A549 (cell line): Measurements from ENCODE around the gene POLDIP3. TPM values are rescaled to one million over a fixed set of nuclear protein-coding genes. Genes with fewer than 3 reads are reported as not detected.

Source experiments
- ATAC-seq, 2 experiments: fragments of 200-7000 bp in 1 of 2; fragments of >200 bp in 1 of 2; cut with Nextera tagmentation in 1 of 2; cut with Tn5 transposase in 1 of 2; 3 replicates each; pipeline versions ENCODE4 v1.8.0 to v1.9.1; 2018 to 2020; ENCODE audit warnings: mild to moderate bottlenecking in 1 of 2, moderate library complexity in 1 of 2
- CTCF ChIA-PET: fragments of 300-600 bp; sonication (Branson Sonifier 250); formaldehyde crosslinking; extraction: SDS; loops from one replicate; lab custom pipeline; 2021; ENCODE audit warnings: antibody characterized with exemption, inconsistent platforms; lab: Yijun Ruan, JAX
- POLR2A ChIA-PET: fragments of 350-600 bp; formaldehyde crosslinking; extraction: SDS; loops from one replicate; lab custom pipeline; 2021; ENCODE audit warnings: antibody characterized with exemption, inconsistent platforms; lab: Yijun Ruan, JAX
- DNase-seq, 2 experiments: peaks; one replicate each; pipeline versions ENCODE4 v3.0.0 to v3.0.0-alpha.2; 2011 to 2016; ENCODE audit warnings: low read depth in 1 of 2, low spot score in 1 of 2
- FAIRE-seq: peaks from 2 replicates; lab custom pipeline; 2011; peaks lifted over from hg19 to GRCh38; lab: Jason Lieb, UNC
- H3K27ac ChIP-seq, 2 experiments: fragments of >200 bp; sonication (Bioruptor Twin); formaldehyde crosslinking; 3 replicates each; pipeline ENCODE4 v1.5.1; 2016 to 2017
- H3K4me1 ChIP-seq: fragments of >200 bp; sonication (Bioruptor Twin); formaldehyde crosslinking; 3 replicates; pipeline ENCODE4 v1.6.1; 2016
- H3K4me2 ChIP-seq: fragments of >200 bp; sonication (Bioruptor Twin); formaldehyde crosslinking; 3 replicates; pipeline ENCODE4 v1.6.1; 2016
- H3K4me3 ChIP-seq: fragments of >200 bp; sonication (Bioruptor Twin); formaldehyde crosslinking; 3 replicates; pipeline ENCODE4 v1.5.1; 2016
- H3K9me3 ChIP-seq: fragments of >200 bp; sonication (Bioruptor Twin); formaldehyde crosslinking; 3 replicates; pipeline ENCODE4 v1.6.1; 2016
- ATOH8 ChIP-seq: fragments of 250-450 bp; sonication (Bioruptor Pico); IDR thresholded peaks from 2 replicates; pipeline ENCODE4 v1.5.0; 2020; ENCODE audit warnings: low read depth, mild to moderate bottlenecking, moderate library complexity
- BCL3 ChIP-seq: fragments of >200 bp; sonication (Bioruptor Twin); formaldehyde crosslinking; IDR thresholded peaks from 3 replicates; pipeline ENCODE4 v1.6.1; 2016
- CHD2 ChIP-seq: fragments of 150-350 bp; IDR thresholded peaks from 2 replicates; pipeline ENCODE4 v1.6.1; 2014; ENCODE audit warnings: low read length; ENCODE audit not compliant: partially characterized antibody
- CHD4 ChIP-seq: fragments of 200-600 bp; sonication (generic); IDR thresholded peaks from 2 replicates; pipeline ENCODE4 v1.6.1; 2016; ENCODE audit warnings: antibody characterized with exemption, mild to moderate bottlenecking, borderline replicate concordance
- CTCF ChIP-seq: fragments of >200 bp; sonication (Bioruptor Twin); formaldehyde crosslinking; IDR thresholded peaks from 3 replicates; pipeline ENCODE4 v1.5.1; 2016
- EHF ChIP-seq: fragments of 250-450 bp; sonication (Bioruptor Pico); IDR thresholded peaks from 2 replicates; pipeline ENCODE4 v1.5.0; 2020; ENCODE audit warnings: mild to moderate bottlenecking
- EHMT2 ChIP-seq: fragments of 200-600 bp; sonication (generic); IDR thresholded peaks from 2 replicates; pipeline ENCODE4 v1.6.1; 2016; ENCODE audit warnings: antibody characterized with exemption, low read depth, mild to moderate bottlenecking, moderate library complexity
- FOSB ChIP-seq: fragments of 250-450 bp; sonication (Bioruptor Pico); IDR thresholded peaks from 2 replicates; pipeline ENCODE4 v1.5.0; 2020; ENCODE audit warnings: mild to moderate bottlenecking, moderate library complexity
- FOXS1 ChIP-seq: fragments of 250-450 bp; sonication (Bioruptor Pico); IDR thresholded peaks from 2 replicates; pipeline ENCODE4 v1.5.0; 2020; ENCODE audit warnings: mild to moderate bottlenecking, moderate library complexity
- GATA3 ChIP-seq: IDR thresholded peaks from 2 replicates; pipeline ENCODE4 v1.6.1; 2012; ENCODE audit warnings: borderline replicate concordance
- HDAC2 ChIP-seq: fragments of 200-600 bp; sonication (generic); IDR thresholded peaks from 2 replicates; pipeline ENCODE4 v1.6.1; 2016
- HES2 ChIP-seq: fragments of >200 bp; sonication (Bioruptor Twin); formaldehyde crosslinking; IDR thresholded peaks from 2 replicates; pipeline ENCODE4 v1.6.1; 2016
- JUNB ChIP-seq: fragments of >200 bp; sonication (Bioruptor Twin); formaldehyde crosslinking; IDR thresholded peaks from 2 replicates; pipeline ENCODE4 v1.6.1; 2016
- KDM1A ChIP-seq: fragments of 200-600 bp; sonication (generic); IDR thresholded peaks from 2 replicates; pipeline ENCODE4 v1.6.1; 2016; ENCODE audit warnings: low read depth, mild to moderate bottlenecking
- MAX ChIP-seq: IDR thresholded peaks from 2 replicates; pipeline ENCODE4 v1.6.1; 2012
- REST ChIP-seq: fragments of 200-600 bp; sonication (generic); IDR thresholded peaks from 2 replicates; pipeline ENCODE4 v1.6.1; 2016; ENCODE audit warnings: antibody characterized with exemption, mild to moderate bottlenecking, moderate library complexity
- RFX5 ChIP-seq: fragments of 450-650 bp; IDR thresholded peaks from 2 replicates; pipeline ENCODE4 v1.7.1; 2014; ENCODE audit warnings: antibody characterized with exemption, mild to moderate bottlenecking, moderate library complexity
- SREBF2 ChIP-seq: fragments of 450-650 bp; IDR thresholded peaks from 2 replicates; pipeline ENCODE4 v1.6.1; 2014; ENCODE audit warnings: mild to moderate bottlenecking, moderate library complexity
- TP53 ChIP-seq: fragments of 250-450 bp; sonication (Bioruptor Pico); IDR thresholded peaks from 2 replicates; pipeline ENCODE4 v1.5.0; 2021; ENCODE audit warnings: mild to moderate bottlenecking, moderate library complexity
- ZFP36 ChIP-seq: fragments of 450-650 bp; IDR thresholded peaks from 2 replicates; pipeline ENCODE4 v1.6.1; 2014; ENCODE audit warnings: borderline replicate concordance; ENCODE audit not compliant: partially characterized antibody
- ZNF302 ChIP-seq: fragments of 250-450 bp; sonication (Bioruptor Pico); IDR thresholded peaks from 2 replicates; pipeline ENCODE4 v1.9.0; 2021; ENCODE audit warnings: inconsistent platforms, mild to moderate bottlenecking, moderate library complexity
- ZSCAN20 ChIP-seq: fragments of 250-450 bp; sonication (Bioruptor Pico); IDR thresholded peaks from 2 replicates; pipeline ENCODE4 v1.8.0; 2022; ENCODE audit warnings: mild to moderate bottlenecking, moderate library complexity
- WGBS: methylation state at CpG from one replicate; pipeline ENCODE4 v1.1.6; 2017; ENCODE audit errors: missing lambda C conversion rate; 5-methylcytosine and 5-hydroxymethylcytosine counted together
- polyA plus RNA-seq, 4 experiments: library from polyadenylated mRNA; depleted of rRNA in 3 of 4; stranded (reverse); fragments of >200 nt; fragmentation: RNase III in 1 of 4; extraction: RNeasy Plus Mini Kit Qiagen cat#74134 plus additional on column Dnase treatment in 1 of 4; gene quantifications; 2 replicates in 3 of 4; 3 replicates in 1 of 4; pipeline ENCODE4 v1.2.3, GENCODE V29; 2011 to 2017

POLDIP3 gene
- polyA plus RNA-seq, 2 of the 4 experiments (the other 2 are of a cell fraction), result 31.5 to 31.8 TPM

- TF ChIP-seq ZFP36, result no peak
- no peak for TF ChIP-seq EHMT2
- TF ChIP-seq GATA3, result no peak
Measured at GRCh38 chr22:42626431-42626830, 11.7 kb upstream of the POLDIP3 start (continued).

GRCh38 chr22:42625416-42625815 lies 10.7 kb upstream of the POLDIP3 start:
- Histone ChIP-seq H3K27ac (no peak overlapping the region), H3K4me1 (peaks cover 10% of the 10 kb centered on the region; the same call in 2 of the 3 replicates), H3K9me3 (no peaks in the 10 kb centered on the region), H3K4me2 (no peak overlapping the region), H3K4me3 (no peak overlapping the region)
- ChIA-PET CTCF (no interaction called here), POLR2A (no interaction called here)
- no peak for ATAC-seq
- no peak for DNase-seq
- no peak for FAIRE-seq
- WGBS, result 84% methylated on average over 15 of the region's 15 CpGs
- TF ChIP-seq MAX (no peak), CHD4 (no peak), KDM1A (no peak), FOXS1 (CRISPR knock-in tag) (no peak), CHD2 (no peak), REST (no peak), CTCF (no peak), SREBF2 (no peak), ATOH8 (no peak), EHF (CRISPR knock-in tag) (no peak), FOSB (no peak), JUNB (no peak), ZNF302 (CRISPR knock-in tag) (no peak), TP53 (CRISPR knock-in tag) (no peak), BCL3 (no peak), HES2 (no peak), ZSCAN20 (CRISPR knock-in tag) (no peak), HDAC2 (no peak), RFX5 (no peak)
